ENCODE results near the gene VAV3. TPM values are rescaled to one million over a fixed set of nuclear protein-coding genes. Genes with fewer than 3 reads are reported as not detected.

Gene VAV3
- total and polyA plus RNA-seq, 10 donors = 10.5 to 63.0 (median 38.8) TPM

DNA sequence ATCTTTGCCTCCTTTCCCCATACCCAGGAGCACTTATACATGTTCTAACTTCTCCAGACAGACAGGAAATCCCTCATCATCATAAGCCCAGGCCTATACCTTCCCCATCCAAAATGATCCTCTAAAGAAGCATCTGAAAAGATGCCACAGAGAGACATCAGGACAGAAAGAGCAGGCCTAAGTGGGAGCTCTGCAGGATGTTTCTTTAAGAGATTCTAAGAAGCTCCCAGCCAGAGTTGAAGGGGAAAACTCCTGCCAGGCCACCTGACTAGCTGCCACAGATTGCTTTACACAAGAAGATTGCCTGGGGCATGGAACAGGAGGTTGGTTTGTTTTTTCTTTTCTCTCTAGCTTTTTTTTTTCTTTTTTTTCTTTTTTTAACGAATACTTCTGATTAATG is 275.8 kb downstream of the VAV3 start:
- 71 to 92% (median 86%) methylated on average over 1 of the region's 1 CpG for WGBS, 5 donors
- intact Hi-C loops (cut with DNase I; ENCODE audit: low total_unique reads) = no loop called here

DNA sequence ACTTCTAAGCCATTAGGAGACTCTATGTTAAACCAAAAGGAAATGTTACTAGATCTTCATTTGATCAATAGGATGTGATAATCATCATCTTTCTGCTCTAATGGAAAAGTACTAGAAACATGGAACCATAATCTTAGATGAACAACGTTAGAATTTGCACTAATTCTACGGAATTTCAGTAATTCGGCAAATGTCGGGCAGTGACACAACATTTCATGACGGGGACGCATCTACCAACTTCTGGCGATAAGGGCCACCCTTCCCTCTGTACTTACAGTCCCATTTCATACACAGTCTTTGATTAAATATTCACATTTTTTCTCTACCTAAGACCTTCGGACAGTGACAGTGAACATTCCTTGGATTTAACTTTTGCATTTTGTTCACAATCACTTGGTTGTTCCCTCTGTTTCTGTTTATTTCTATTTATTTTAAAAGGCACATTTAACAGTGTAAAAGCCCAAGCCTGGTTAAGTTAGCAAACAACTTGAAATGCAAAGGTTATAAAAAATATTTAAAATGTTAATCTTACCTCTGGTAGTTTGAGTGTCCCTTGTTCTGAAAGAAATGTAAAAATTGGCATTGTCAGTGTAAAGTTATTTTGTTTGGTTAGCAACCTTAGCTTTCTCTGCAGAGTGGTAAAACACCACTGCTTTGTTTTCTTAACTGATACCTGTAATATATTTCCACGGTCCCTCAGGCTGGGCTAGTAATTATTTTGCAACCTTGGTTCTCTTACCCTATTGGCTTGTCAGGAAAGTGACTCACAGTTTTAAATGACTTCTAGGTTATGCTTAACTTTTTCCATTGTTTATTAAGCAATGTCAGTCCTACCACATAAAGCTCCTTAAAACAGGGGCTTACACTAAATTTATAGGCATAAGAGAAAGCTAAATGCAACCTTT is 276.9 kb downstream of the VAV3 start:
- peaks cover 0 to 32% (median 2%) of the 10 kb centered on the region in 6 donors for H3K36me3 ChIP-seq
- no peak overlapping the region for H3K27ac ChIP-seq
- WGBS, 5 donors = 91 to 94% (median 93%) methylated on average over 9 of the region's 9 CpGs
- intact Hi-C loops (cut with DNase I; ENCODE audit: low total_unique reads) = no loop called here
- no peaks in the 10 kb centered on the region for H3K27me3 ChIP-seq (replicated peaks in 1 of 7)
- H3K4me3 ChIP-seq = no peak overlapping the region
- TF ChIP-seq POLR2A (IDR thresholded peaks at IDR 0.05) = no peak
- TF ChIP-seq POLR2AphosphoS5 (IDR thresholded peaks at IDR 0.05) = no peak
- TF ChIP-seq, protein P1, sequence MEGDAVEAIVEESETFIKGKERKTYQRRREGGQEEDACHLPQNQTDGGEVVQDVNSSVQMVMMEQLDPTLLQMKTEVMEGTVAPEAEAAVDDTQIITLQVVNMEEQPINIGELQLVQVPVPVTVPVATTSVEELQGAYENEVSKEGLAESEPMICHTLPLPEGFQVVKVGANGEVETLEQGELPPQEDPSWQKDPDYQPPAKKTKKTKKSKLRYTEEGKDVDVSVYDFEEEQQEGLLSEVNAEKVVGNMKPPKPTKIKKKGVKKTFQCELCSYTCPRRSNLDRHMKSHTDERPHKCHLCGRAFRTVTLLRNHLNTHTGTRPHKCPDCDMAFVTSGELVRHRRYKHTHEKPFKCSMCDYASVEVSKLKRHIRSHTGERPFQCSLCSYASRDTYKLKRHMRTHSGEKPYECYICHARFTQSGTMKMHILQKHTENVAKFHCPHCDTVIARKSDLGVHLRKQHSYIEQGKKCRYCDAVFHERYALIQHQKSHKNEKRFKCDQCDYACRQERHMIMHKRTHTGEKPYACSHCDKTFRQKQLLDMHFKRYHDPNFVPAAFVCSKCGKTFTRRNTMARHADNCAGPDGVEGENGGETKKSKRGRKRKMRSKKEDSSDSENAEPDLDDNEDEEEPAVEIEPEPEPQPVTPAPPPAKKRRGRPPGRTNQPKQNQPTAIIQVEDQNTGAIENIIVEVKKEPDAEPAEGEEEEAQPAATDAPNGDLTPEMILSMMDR (IDR thresholded peaks at IDR 0.05 in 8 of 11, conservative IDR thresholded peaks at IDR 0.05 in 3 of 11) = no peak
- DNase-seq = no peak
- H3K9me3 ChIP-seq = no peaks in the 10 kb centered on the region
- peaks cover 0 to 6% (median 0%) of the 10 kb centered on the region in 6 donors for H3K4me1 ChIP-seq

More for the DNA sequence above, 275.8 kb downstream of the VAV3 start:
- Histone ChIP-seq H3K9me3 (no peaks in the 10 kb centered on the region), H3K36me3 (peaks cover 0 to 31% (median 2%) of the 10 kb centered on the region in 6 donors), H3K27me3 (replicated peaks in 1 of 7) (no peaks in the 10 kb centered on the region), H3K4me1 (peaks cover 0 to 6% (median 0%) of the 10 kb centered on the region in 6 donors), H3K27ac (no peak overlapping the region), H3K4me3 (no peak overlapping the region)
- DNase-seq = no peak
- TF ChIP-seq, protein P1 (IDR thresholded peaks at IDR 0.05 in 8 of 11, conservative IDR thresholded peaks at IDR 0.05 in 3 of 11) = no peak
- TF ChIP-seq POLR2A (IDR thresholded peaks at IDR 0.05) (no peak), POLR2AphosphoS5 (IDR thresholded peaks at IDR 0.05) (no peak)

DNA sequence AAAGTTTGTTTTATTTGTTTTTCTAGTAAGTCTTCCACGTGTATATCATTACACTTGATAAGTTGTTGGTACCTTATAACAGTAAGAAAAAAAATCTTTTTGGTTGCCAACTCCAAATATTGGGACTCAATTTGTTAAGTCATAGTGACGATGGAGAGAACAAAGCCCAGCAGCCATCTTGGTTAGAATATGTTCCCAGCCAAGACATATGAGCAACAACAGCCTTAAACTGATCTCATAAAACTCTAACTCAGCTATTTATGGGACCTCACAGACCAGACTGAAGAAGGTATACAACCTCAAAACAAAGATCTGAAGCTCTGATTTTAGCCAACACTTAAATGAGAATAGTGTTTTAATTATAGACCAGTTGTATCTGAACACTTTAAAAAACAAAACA is 281.3 kb downstream of the VAV3 start:
- H3K27me3 ChIP-seq (replicated peaks in 1 of 7) = no peaks in the 10 kb centered on the region
- no peak overlapping the region for H3K27ac ChIP-seq
- intact Hi-C loops (cut with DNase I; ENCODE audit: low total_unique reads) = no loop called here
- peaks cover 0 to 39% (median 0%) of the 10 kb centered on the region in 6 donors for H3K36me3 ChIP-seq
- WGBS, 5 donors = 94 to 99% (median 96%) methylated on average over 2 of the region's 2 CpGs
- H3K4me3 ChIP-seq = no peak overlapping the region
- H3K9me3 ChIP-seq = no peaks in the 10 kb centered on the region
- H3K4me1 ChIP-seq = peaks cover 0 to 3% (median 0%) of the 10 kb centered on the region in 6 donors
- TF ChIP-seq POLR2AphosphoS5 (IDR thresholded peaks at IDR 0.05) = no peak
- TF ChIP-seq, protein P1 (IDR thresholded peaks at IDR 0.05 in 8 of 11, conservative IDR thresholded peaks at IDR 0.05 in 3 of 11) = no peak
- TF ChIP-seq POLR2A (IDR thresholded peaks at IDR 0.05) = no peak
- DNase-seq = no peak

DNA sequence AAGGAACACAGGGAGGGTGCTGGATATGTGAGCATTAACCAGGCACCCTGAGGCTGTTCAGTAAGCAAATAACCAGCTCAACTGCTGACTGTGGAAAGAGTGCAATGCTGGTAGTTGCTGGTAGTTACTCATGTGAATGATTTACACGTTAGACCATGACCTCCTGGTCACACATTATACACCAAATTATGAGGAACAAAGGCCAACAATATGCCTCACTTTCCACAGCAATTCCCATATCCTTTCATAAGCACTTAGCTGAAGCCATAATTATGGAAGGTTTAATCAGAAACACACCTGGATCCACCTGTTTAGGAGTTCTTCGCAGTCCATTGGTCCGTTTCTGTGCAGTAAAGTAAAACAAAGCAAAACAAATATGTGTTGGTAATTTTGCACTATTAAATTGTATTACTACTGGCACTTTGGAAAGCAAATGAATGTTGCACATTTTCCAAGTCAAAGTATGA is 281.8 kb downstream of the VAV3 start:
- TF ChIP-seq, protein P1 (IDR thresholded peaks at IDR 0.05 in 8 of 11, conservative IDR thresholded peaks at IDR 0.05 in 3 of 11) = no peak
- TF ChIP-seq POLR2AphosphoS5 (IDR thresholded peaks at IDR 0.05) (no peak), POLR2A (IDR thresholded peaks at IDR 0.05) (no peak)
- Histone ChIP-seq H3K9me3 (no peaks in the 10 kb centered on the region), H3K4me3 (no peak overlapping the region), H3K4me1 (no peaks in the 10 kb centered on the region), H3K36me3 (peaks cover 0 to 39% (median 0%) of the 10 kb centered on the region in 6 donors), H3K27me3 (replicated peaks in 1 of 7) (no peaks in the 10 kb centered on the region), H3K27ac (no peak overlapping the region)
- no peak for DNase-seq
- intact Hi-C loops (cut with DNase I; ENCODE audit: low total_unique reads) = no loop called here
- 84 to 94% (median 92%) methylated on average over 3 of the region's 3 CpGs for WGBS, 5 donors

Data from spleen (tissue), 11 donors.